Measurements from ENCODE around the gene KRTAP5-2. TPM values are rescaled to one million over a fixed set of nuclear protein-coding genes. Genes with fewer than 3 reads are reported as not detected.

Gene KRTAP5-2
- total RNA-seq, 1 experiment from 2014 or later = not detected

GRCh38 chr11:1604181-1604580 lies 6.1 kb upstream of the KRTAP5-2 start:
- Histone ChIP-seq H3K79me1 (ENCODE audit: insufficient read depth, low read depth, low read length, poor library complexity, severe bottlenecking) (no peaks in the 10 kb centered on the region), H2BK15ac (ENCODE audit: low read depth, low read length) (no peak overlapping the region), H4K91ac (ENCODE audit: insufficient read length, low read depth, low read length) (no peak overlapping the region), H3K4me2 (ENCODE audit: insufficient read depth, insufficient read length, low read length) (no peak overlapping the region), H2BK120ac (ENCODE audit: low read depth, low read length, poor library complexity, severe bottlenecking) (no peak overlapping the region), H2BK5ac (ENCODE audit: insufficient read length, low read length) (no peak overlapping the region), H2BK12ac (ENCODE audit: insufficient read length, low read depth, low read length) (no peak overlapping the region), H2BK20ac (ENCODE audit: low read depth, low read length, poor library complexity, severe bottlenecking) (no peak overlapping the region), H3T11ph (ENCODE audit: low read length) (no peak overlapping the region), H3K79me2 (ENCODE audit: insufficient read depth, low read length) (no peaks in the 10 kb centered on the region), H4K5ac (ENCODE audit: insufficient read length, low read depth, low read length) (no peak overlapping the region), H4K8ac (replicated peaks; ENCODE audit: insufficient read length, low read depth, low read length) (no peak overlapping the region), H3K4ac (ENCODE audit: low read depth, low read length) (no peak overlapping the region), H3K9me3 (ENCODE audit: control insufficient read depth, low read depth, low read length) (no peaks in the 10 kb centered on the region), H2AFZ (ENCODE audit: low read length) (no peak overlapping the region), H3K23me2 (ENCODE audit: insufficient read length, low read depth, low read length, poor library complexity, severe bottlenecking) (no peaks in the 10 kb centered on the region), H3K23ac (ENCODE audit: insufficient read length, low read depth, low read length) (no peak overlapping the region), H3K4me1 (ENCODE audit: insufficient read depth, low read length) (no peaks in the 10 kb centered on the region), H3K9ac (ENCODE audit: extremely low read depth, insufficient read length, low read length) (no peak overlapping the region), H2AK5ac (ENCODE audit: insufficient read length, low read length) (no peak overlapping the region), H3K27ac (ENCODE audit: insufficient read length, low read depth, low read length) (no peak overlapping the region), H3K56ac (ENCODE audit: insufficient read length, low read depth, low read length) (no peak overlapping the region), H3K27me3 (ENCODE audit: insufficient read depth, low read length) (no peaks in the 10 kb centered on the region), H3K14ac (ENCODE audit: insufficient read depth, low read length) (no peak overlapping the region), H3K18ac (ENCODE audit: insufficient read length, low read depth, low read length) (no peak overlapping the region), H4K20me1 (ENCODE audit: control insufficient read depth, insufficient read depth, insufficient read length) (no peaks in the 10 kb centered on the region)
- Mint-ChIP-seq H3K27me3 (ENCODE audit: low read depth) (peaks cover 43% of the 10 kb centered on the region), H3K36me3 (ENCODE audit: insufficient read depth in 1 of 3, low read depth in 3 of 3) (peaks cover 4 to 8% (median 4%) of the 10 kb centered on the region in 3 experiments; a peak in 6 of 7 replicates), H3K4me3 (no peak overlapping the region), H3K27ac (no peak overlapping the region), H3K4me1 (peaks cover 15 to 22% of the 10 kb centered on the region in 2 experiments), H3K9me3 (peaks cover 13 to 19% of the 10 kb centered on the region in 2 experiments)
- TF ChIP-seq CTCF (conservative IDR thresholded peaks at IDR 0.05) = no peak
- DNase-seq = no peak
- WGBS (ENCODE audit: extremely low coverage, insufficient read length, low lambda C conversion rate) = no CpG with 5 or more reads among the region's 11 CpGs

Measured in H9 (cell line).